Smooth muscle cell (in vitro differentiated cells): ENCODE measurements around the gene C14orf132. TPM values are rescaled to one million over a fixed set of nuclear protein-coding genes. Genes with fewer than 3 reads are reported as not detected.

Experiments
- DNase-seq: peaks from one replicate; lab custom pipeline; 2025; ENCODE audit not compliant: unreplicated experiment; lab: John Stamatoyannopoulos, UW
- H2AFZ ChIP-seq: fragments of 200-600 bp; sonication (generic); 2 replicates; pipeline ENCODE4 v1.6.0; 2016; ENCODE audit warnings: antibody characterized with exemption, low read depth, mild to moderate bottlenecking
- H3F3A ChIP-seq: fragments of 200-600 bp; sonication (generic); 2 replicates; pipeline ENCODE4 v1.6.0; 2017; ENCODE audit warnings: antibody characterized with exemption, low read depth
- H3K27ac ChIP-seq: fragments of 200-600 bp; sonication (generic); 2 replicates; pipeline ENCODE4 v1.5.1; 2016; ENCODE audit warnings: low read depth, mild to moderate bottlenecking
- H3K27me3 ChIP-seq: fragments of 200-600 bp; sonication (generic); 2 replicates; pipeline ENCODE4 v1.6.1; 2016; ENCODE audit warnings: low read depth, mild to moderate bottlenecking
- H3K36me3 ChIP-seq: fragments of 200-600 bp; sonication (generic); 2 replicates; pipeline ENCODE4 v1.5.1; 2016; ENCODE audit warnings: low read depth
- H3K4me1 ChIP-seq: fragments of 200-600 bp; sonication (generic); 2 replicates; pipeline ENCODE4 v1.5.1; 2016; ENCODE audit warnings: low read depth
- H3K4me2 ChIP-seq: fragments of 200-600 bp; sonication (generic); 2 replicates; pipeline ENCODE4 v1.6.0; 2016; ENCODE audit warnings: mild to moderate bottlenecking
- H3K4me3 ChIP-seq: fragments of 200-600 bp; sonication (generic); 2 replicates; pipeline ENCODE4 v1.5.1; 2016; ENCODE audit warnings: mild to moderate bottlenecking
- H3K79me2 ChIP-seq: fragments of 200-600 bp; sonication (generic); 2 replicates; pipeline ENCODE4 v1.6.0; 2016; ENCODE audit warnings: low read depth, mild to moderate bottlenecking
- H3K9ac ChIP-seq: fragments of 200-600 bp; sonication (generic); 2 replicates; pipeline ENCODE4 v1.6.0; 2016; ENCODE audit warnings: low read depth
- H3K9me3 ChIP-seq: fragments of 200-600 bp; sonication (generic); replicated peaks from 2 replicates; pipeline ENCODE4 v1.5.1; 2016; ENCODE audit warnings: low read depth
- H4K20me1 ChIP-seq: fragments of 200-600 bp; sonication (generic); 2 replicates; pipeline ENCODE4 v1.6.0; 2016; ENCODE audit warnings: low read depth
- WGBS: methylation state at CpG from one replicate; pipeline ENCODE4 v1.1.7; 2016; ENCODE audit warnings: low lambda C conversion rate; 5-methylcytosine and 5-hydroxymethylcytosine counted together
- polyA plus RNA-seq: library from polyadenylated mRNA; unstranded; fragments of >200 nt; fragmentation: Nextera tagmentation; extraction: Ambion mirVana; gene quantifications from 2 replicates; pipeline ENCODE4 v1.2.1, GENCODE V29; 2016
- total RNA-seq: library from RNA; depleted of rRNA; stranded (reverse); fragments of >200 nt; gene quantifications from 2 replicates; pipeline ENCODE4 v1.2.3, GENCODE V29; 2014
- TF ChIP-seq, protein P1 (sequence below): fragments of 200-600 bp; sonication (generic); IDR thresholded peaks from 2 replicates; pipeline ENCODE4 v1.5.1; 2017; ENCODE audit warnings: borderline replicate concordance, mild to moderate bottlenecking, antibody characterized with exemption; ENCODE audit not compliant: insufficient read depth, poor library complexity, severe bottlenecking

The C14orf132 gene
- total and polyA plus RNA-seq, 2 experiments from 2014 or later: 35.5 to 38.0 TPM

- Histone ChIP-seq H3K4me2 (peak overlapping the region; percentile 52), H3K27me3 (no peaks in the 10 kb centered on the region), H3K9ac (no peak overlapping the region), H3K9me3 (no peaks in the 10 kb centered on the region), H4K20me1 (no peaks in the 10 kb centered on the region), H3K4me3 (no peak overlapping the region), H2AFZ (no peak overlapping the region), H3K4me1 (peaks cover 17% of the 10 kb centered on the region), H3K36me3 (no peaks in the 10 kb centered on the region), H3K27ac (no peak overlapping the region), H3F3A (no peaks in the 10 kb centered on the region), H3K79me2 (no peaks in the 10 kb centered on the region)
- TF ChIP-seq, protein P1, sequence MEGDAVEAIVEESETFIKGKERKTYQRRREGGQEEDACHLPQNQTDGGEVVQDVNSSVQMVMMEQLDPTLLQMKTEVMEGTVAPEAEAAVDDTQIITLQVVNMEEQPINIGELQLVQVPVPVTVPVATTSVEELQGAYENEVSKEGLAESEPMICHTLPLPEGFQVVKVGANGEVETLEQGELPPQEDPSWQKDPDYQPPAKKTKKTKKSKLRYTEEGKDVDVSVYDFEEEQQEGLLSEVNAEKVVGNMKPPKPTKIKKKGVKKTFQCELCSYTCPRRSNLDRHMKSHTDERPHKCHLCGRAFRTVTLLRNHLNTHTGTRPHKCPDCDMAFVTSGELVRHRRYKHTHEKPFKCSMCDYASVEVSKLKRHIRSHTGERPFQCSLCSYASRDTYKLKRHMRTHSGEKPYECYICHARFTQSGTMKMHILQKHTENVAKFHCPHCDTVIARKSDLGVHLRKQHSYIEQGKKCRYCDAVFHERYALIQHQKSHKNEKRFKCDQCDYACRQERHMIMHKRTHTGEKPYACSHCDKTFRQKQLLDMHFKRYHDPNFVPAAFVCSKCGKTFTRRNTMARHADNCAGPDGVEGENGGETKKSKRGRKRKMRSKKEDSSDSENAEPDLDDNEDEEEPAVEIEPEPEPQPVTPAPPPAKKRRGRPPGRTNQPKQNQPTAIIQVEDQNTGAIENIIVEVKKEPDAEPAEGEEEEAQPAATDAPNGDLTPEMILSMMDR: no peak
- DNase-seq: no peak
- 97% methylated on average over 2 of the region's 2 CpGs for WGBS
Measured at GRCh38 chr14:96017882-96018281, 21.3 kb upstream of the C14orf132 start.

DNA sequence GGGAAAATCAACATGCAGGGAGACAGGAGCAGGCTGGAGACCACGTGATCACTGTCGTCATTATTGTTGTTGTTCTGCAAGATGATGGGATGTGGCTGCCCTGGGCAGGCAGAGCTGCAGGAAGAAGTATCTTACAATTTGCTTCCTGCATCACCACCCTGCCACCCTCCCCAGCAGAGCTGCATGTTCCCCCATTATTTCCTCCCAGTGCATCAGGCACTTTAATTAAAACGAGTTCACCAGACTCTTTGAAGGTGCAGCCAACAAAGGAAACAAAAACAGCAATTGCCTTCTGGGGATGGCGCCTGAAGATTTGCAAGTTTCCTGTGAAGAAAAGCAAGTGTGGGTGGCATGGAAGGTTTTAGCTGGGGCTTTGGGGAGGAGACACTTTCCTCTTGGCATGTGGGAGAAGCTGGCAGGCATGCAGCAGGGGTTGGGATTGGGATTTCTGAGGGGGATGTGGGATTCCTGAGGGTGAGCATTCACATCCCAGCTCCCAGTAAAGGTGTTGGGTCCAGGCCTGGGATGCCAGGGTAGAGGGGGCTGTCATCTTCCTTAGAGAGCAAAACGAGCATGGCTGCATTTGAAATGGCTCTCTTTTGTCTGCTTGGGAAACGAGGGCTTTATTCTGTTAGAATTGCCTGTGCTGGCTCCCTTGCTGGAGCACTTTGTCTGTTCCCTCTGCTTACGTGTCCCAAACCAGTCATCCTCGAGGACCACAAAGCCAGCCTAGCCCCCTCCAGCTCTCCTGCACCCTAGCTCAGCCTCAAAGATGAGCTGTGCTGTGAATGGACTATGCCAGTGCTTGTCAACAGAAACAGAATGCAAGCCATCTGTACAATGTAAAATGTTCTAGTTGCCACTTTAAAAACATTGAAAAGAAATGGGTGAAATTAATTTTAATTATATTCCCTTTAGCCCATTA is 11.5 kb upstream of the C14orf132 start:
- Histone ChIP-seq H3K9me3 (no peaks in the 10 kb centered on the region), H3K4me3 (no peak overlapping the region), H2AFZ (no peak overlapping the region), H3K27me3 (no peaks in the 10 kb centered on the region), H4K20me1 (no peaks in the 10 kb centered on the region), H3K36me3 (no peaks in the 10 kb centered on the region), H3K4me2 (no peak overlapping the region), H3K79me2 (no peaks in the 10 kb centered on the region), H3K9ac (no peak overlapping the region), H3K4me1 (peaks cover 10% of the 10 kb centered on the region), H3F3A (no peaks in the 10 kb centered on the region), H3K27ac (no peak overlapping the region)
- TF ChIP-seq, protein P1: no peak
- WGBS: 64% methylated on average over 8 of the region's 8 CpGs
- DNase-seq: no peak

GRCh38 chr14:96029089-96029645 is 10.0 kb upstream of the C14orf132 start:
- Histone ChIP-seq H3F3A (no peaks in the 10 kb centered on the region), H3K4me2 (no peak overlapping the region), H3K9me3 (no peaks in the 10 kb centered on the region), H3K4me3 (no peak overlapping the region), H3K9ac (no peak overlapping the region), H3K4me1 (peaks cover 10% of the 10 kb centered on the region), H3K36me3 (no peaks in the 10 kb centered on the region), H4K20me1 (no peaks in the 10 kb centered on the region), H3K27ac (no peak overlapping the region), H3K27me3 (no peaks in the 10 kb centered on the region), H3K79me2 (no peaks in the 10 kb centered on the region), H2AFZ (no peak overlapping the region)
- no peak for DNase-seq
- 87% methylated on average over 4 of the region's 4 CpGs for WGBS
- TF ChIP-seq, protein P1: no peak
